K562 (cell line): ENCODE measurements around the gene LIMCH1. TPM values are rescaled to one million over a fixed set of nuclear protein-coding genes. Genes with fewer than 3 reads are reported as not detected.

Experiments
- ATAC-seq: fragments of 200-7000 bp; cut with Tn5 transposase; 3 replicates; pipeline ENCODE4 v1.9.1; 2020; ENCODE audit warnings: moderate library complexity
- BruUV-seq: library from RNA; stranded (reverse); fragments of 400-500 nt; replicated peaks from 2 replicates; lab custom pipeline; 2021; lab: Mats Ljungman, UMichigan
- CTCF ChIA-PET: fragments of 300-600 bp; formaldehyde crosslinking; extraction: SDS; loops from one replicate; lab custom pipeline; 2021; ENCODE audit warnings: low intra/inter-chr PET ratio; lab: Yijun Ruan, JAX
- POLR2A ChIA-PET: fragments of 300-600, 350-650 bp; sonication (Branson Sonifier 250); formaldehyde crosslinking; extraction: SDS; loops from one replicate; lab custom pipeline; 2021; ENCODE audit warnings: antibody characterized with exemption, inconsistent platforms; lab: Yijun Ruan, JAX
- DNase-seq, 4 experiments: peaks; one replicate each; pipeline versions ENCODE4 v3.0.0 to v3.0.0-alpha.2; 2011 to 2018; ENCODE audit warnings: low spot score in 3 of 4, mixed read lengths in 3 of 4; ENCODE audit errors: extremely low read depth in 1 of 4
- FAIRE-seq: peaks from 2 replicates; lab custom pipeline; 2011; peaks lifted over from hg19 to GRCh38; lab: Jason Lieb, UNC
- H2AFZ ChIP-seq: 2 replicates; pipeline ENCODE4 v1.6.0; 2011; ENCODE audit warnings: low read depth, low read length, control low read depth, inconsistent platforms
- H3K27ac ChIP-seq: fragments of 200-600 bp; 3 replicates; pipeline ENCODE4 v1.8.0; 2011; ENCODE audit warnings: low read depth, mild to moderate bottlenecking, control low read depth, inconsistent platforms, low read length, moderate library complexity, mixed read lengths; ENCODE audit errors: extremely low read depth
- H3K27me3 ChIP-seq, 2 experiments: fragments of 300-600 bp in 1 of 2; 2 replicates in 1 of 2; 3 replicates in 1 of 2; pipeline versions ENCODE4 v1.6.0 to v1.8.0; 2011; ENCODE audit warnings: inconsistent platforms in 2 of 2, low read length in 2 of 2, mild to moderate bottlenecking in 1 of 2, mixed read lengths in 1 of 2, moderate library complexity in 1 of 2; ENCODE audit not compliant: control insufficient read depth in 2 of 2, insufficient read depth in 2 of 2
- H3K36me3 ChIP-seq: fragments of 300-600 bp; 3 replicates; pipeline ENCODE4 v1.8.0; 2011; ENCODE audit warnings: mild to moderate bottlenecking, low read length, inconsistent platforms; ENCODE audit not compliant: control insufficient read depth, insufficient read depth
- H3K4me1 ChIP-seq, 2 experiments: fragments of 200-600 bp in 1 of 2; replicated peaks in 1 of 2; 2 replicates in 1 of 2; 3 replicates in 1 of 2; pipeline versions ENCODE4 v1.5.1 to v1.8.0; 2011; ENCODE audit warnings: inconsistent platforms in 2 of 2, low read length in 2 of 2, mild to moderate bottlenecking in 1 of 2, mixed read lengths in 1 of 2, moderate library complexity in 1 of 2; ENCODE audit not compliant: control insufficient read depth in 2 of 2, insufficient read depth in 2 of 2
- H3K4me2 ChIP-seq: 2 replicates; pipeline ENCODE4 v1.6.1; 2011; ENCODE audit warnings: low read length, control low read depth, inconsistent platforms, mixed read lengths; ENCODE audit not compliant: insufficient read depth
- H3K4me3 ChIP-seq: fragments of 200-600 bp; sonication (generic), shearing (Covaris generic); 2 replicates; pipeline ENCODE4 v1.5.1; 2016; ENCODE audit warnings: control low read depth, inconsistent platforms
- H3K79me2 ChIP-seq: fragments of 200-600 bp; 3 replicates; pipeline ENCODE4 v1.8.0; 2011; ENCODE audit warnings: low read length, inconsistent platforms; ENCODE audit not compliant: control insufficient read depth, insufficient read depth
- H3K9ac ChIP-seq, 2 experiments: 2 replicates each; pipeline versions ENCODE4 v1.6.0 to v1.6.1; 2011; ENCODE audit warnings: low read depth in 2 of 2, low read length in 2 of 2, control low read depth in 1 of 2, inconsistent platforms in 1 of 2, mild to moderate bottlenecking in 1 of 2, mixed read lengths in 1 of 2; ENCODE audit not compliant: insufficient read depth in 1 of 2
- H3K9me1 ChIP-seq: one replicate; pipeline ENCODE4 v1.6.0; 2011; ENCODE audit warnings: inconsistent platforms, mild to moderate bottlenecking, low read length, moderate library complexity; ENCODE audit not compliant: control insufficient read depth, insufficient read depth
- H3K9me3 ChIP-seq: replicated peaks from 2 replicates; pipeline ENCODE4 v1.5.1; 2011; ENCODE audit warnings: low read depth, low read length, inconsistent platforms; ENCODE audit not compliant: control insufficient read depth, insufficient read depth
- H4K20me1 ChIP-seq: replicated peaks from 2 replicates; pipeline ENCODE4 v1.6.1; 2011; ENCODE audit warnings: low read length, inconsistent platforms, mixed read lengths; ENCODE audit not compliant: control insufficient read depth, insufficient read depth
- ADNP ChIP-seq: fragments of 200-800 bp; sonication (Bioruptor generic); IDR thresholded peaks from 2 replicates; pipeline ENCODE4 v1.6.1; 2016; ENCODE audit warnings: missing genetic modification characterization, missing compliant biosample characterization
- BCOR ChIP-seq: fragments of 450-650 bp; IDR thresholded peaks from 2 replicates; pipeline ENCODE4 v1.6.1; 2016
- BRF1 ChIP-seq: IDR thresholded peaks from 3 replicates; pipeline ENCODE4 v1.6.1; 2011; ENCODE audit warnings: borderline replicate concordance, mild to moderate bottlenecking; ENCODE audit not compliant: insufficient read length; ENCODE audit errors: extremely low read depth
- CSDE1 ChIP-seq, 2 experiments: fragments of 450-650 bp; IDR thresholded peaks; 2 replicates each; pipeline ENCODE4 v1.6.1; 2016; ENCODE audit warnings: mild to moderate bottlenecking in 1 of 2
- GTF2F1 ChIP-seq: IDR thresholded peaks from 2 replicates; pipeline ENCODE4 v1.6.1; 2011; ENCODE audit warnings: low read depth, low read length, improper control_type of control experiment
- HNRNPL ChIP-seq: fragments of 200-400 bp; formaldehyde crosslinking; IDR thresholded peaks from 2 replicates; pipeline ENCODE4 v1.6.1; 2017; ENCODE audit warnings: low read depth, mild to moderate bottlenecking, low read length
- MYBL2 ChIP-seq, 2 experiments: fragments of 450-650 bp in 1 of 2; sonication (generic) in 1 of 2; formaldehyde crosslinking in 1 of 2; IDR thresholded peaks; 2 replicates each; pipeline versions ENCODE4 v1.6.1 to v1.8.1; 2017 to 2022; ENCODE audit warnings: borderline replicate concordance in 1 of 2, inconsistent platforms in 1 of 2, low read depth in 1 of 2, mild to moderate bottlenecking in 1 of 2, missing genetic modification reagents in 1 of 2, moderate library complexity in 1 of 2
- NFIC ChIP-seq: fragments of 450-650 bp; IDR thresholded peaks from 2 replicates; pipeline ENCODE4 v1.6.1; 2017; ENCODE audit warnings: mild to moderate bottlenecking, inconsistent platforms
- SREBF2 ChIP-seq: sonication (generic); formaldehyde crosslinking; IDR thresholded peaks from 2 replicates; pipeline ENCODE4 v1.4.0; 2020; ENCODE audit warnings: mild to moderate bottlenecking, missing genetic modification reagents
- TRIM28 ChIP-seq: fragments of 450-650 bp; IDR thresholded peaks from 2 replicates; pipeline ENCODE4 v1.6.1; 2017
- ZNF431 ChIP-seq: sonication (generic); formaldehyde crosslinking; IDR thresholded peaks from 2 replicates; pipeline ENCODE4 v1.8.0; 2022; ENCODE audit warnings: mild to moderate bottlenecking, missing genetic modification reagents
- ZNF589 ChIP-seq: fragments of 200-800 bp; sonication (Bioruptor generic); IDR thresholded peaks from 2 replicates; pipeline ENCODE4 v1.6.1; 2016; ENCODE audit warnings: low read depth, missing genetic modification characterization, missing compliant biosample characterization
- ZNF764 ChIP-seq: fragments of 250-450 bp; sonication (Bioruptor Pico); IDR thresholded peaks from 2 replicates; pipeline ENCODE4 v1.4.0; 2020; ENCODE audit warnings: low read depth, mild to moderate bottlenecking, moderate library complexity
- ZNF79 ChIP-seq: fragments of 250-450 bp; sonication (Bioruptor Pico); IDR thresholded peaks from 2 replicates; pipeline ENCODE4 v1.4.0; 2020; ENCODE audit warnings: low read depth, mild to moderate bottlenecking, moderate library complexity
- WGBS: fragments of 100-300 bp; shearing (Covaris generic); methylation state at CpG from one replicate; pipeline ENCODE4 v1.1.6; 2016; ENCODE audit warnings: low coverage, mixed read lengths; ENCODE audit not compliant: insufficient coverage; ENCODE audit errors: missing lambda C conversion rate; 5-methylcytosine and 5-hydroxymethylcytosine counted together
- in situ Hi-C: fragments of 300-500 bp; cut with MboI; formaldehyde crosslinking; loops from 4 replicates; pipeline ENCODE4 v1.15.0; 2018; ENCODE audit warnings: inconsistent platforms, mixed read lengths
- intact Hi-C: fragments of 100-400 bp; cut with micrococcal nuclease; formaldehyde crosslinking; loops from 2 replicates; pipeline ENCODE4 v1.14.2; 2022
- polyA plus RNA-seq, 8 experiments: library from polyadenylated mRNA; depleted of rRNA in 4 of 8; stranded (reverse) in 5 of 8; unstranded in 3 of 8; fragments of >200 nt; fragmentation: Nextera tagmentation in 2 of 8; fragmentation: Illumina TruSeq in 1 of 8; extraction: Ambion mirVana in 2 of 8; extraction: Trizol in 1 of 8; gene quantifications; 2 replicates each; pipeline versions ENCODE4 v1.2.1 to v1.2.3, GENCODE V29; 2011 to 2014; ENCODE audit warnings: inconsistent platforms in 1 of 8, missing spikeins in 1 of 8
- total RNA-seq, 7 experiments: library from RNA; depleted of rRNA in 6 of 7; stranded (reverse); fragments of >200 nt in 6 of 7; fragmentation: Illumina TruSeq in 2 of 7; extraction: Trizol in 2 of 7; gene quantifications; 2 replicates each; pipeline versions ENCODE4 v1.2.1 to v1.2.3, GENCODE V29; 2011 to 2021; ENCODE audit warnings: low replicate concordance in 1 of 7
- TF ChIP-seq, protein P1 (sequence below): sonication (generic); formaldehyde crosslinking; IDR thresholded peaks from 2 replicates; pipeline ENCODE4 v1.8.0; 2022; ENCODE audit warnings: mild to moderate bottlenecking, missing genetic modification reagents
- TF ChIP-seq, protein P2 (sequence below): sonication (generic); formaldehyde crosslinking; IDR thresholded peaks from 2 replicates; pipeline ENCODE4 v1.9.0; 2022; ENCODE audit warnings: mild to moderate bottlenecking, missing genetic modification reagents

Gene LIMCH1
- total and polyA plus RNA-seq, 9 of the 15 experiments (the other 6 are each of a cell fraction or from before 2014, with no cell fraction given), result 0.35 TPM; not detected in 8

DNA sequence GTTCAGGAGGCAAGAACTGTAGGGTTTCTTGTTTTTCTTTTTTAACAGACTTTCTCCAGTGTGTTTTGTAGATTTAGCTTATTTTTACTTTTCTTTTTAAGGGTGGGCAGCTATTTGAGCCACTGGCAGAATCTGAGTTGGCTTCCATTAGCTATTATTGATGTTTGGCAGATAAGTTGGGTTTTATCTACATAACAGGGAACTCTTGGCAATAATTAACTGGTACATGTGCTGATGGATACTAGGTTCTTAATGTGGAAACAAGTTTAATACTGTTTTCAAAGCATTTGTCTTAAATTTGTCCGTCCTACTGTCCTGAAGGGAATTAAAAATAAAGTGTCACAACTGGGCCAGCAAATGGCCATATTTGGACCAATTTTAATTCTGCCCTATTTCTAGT is 130.1 kb downstream of the LIMCH1 start (continued):
- TF ChIP-seq, protein P1, sequence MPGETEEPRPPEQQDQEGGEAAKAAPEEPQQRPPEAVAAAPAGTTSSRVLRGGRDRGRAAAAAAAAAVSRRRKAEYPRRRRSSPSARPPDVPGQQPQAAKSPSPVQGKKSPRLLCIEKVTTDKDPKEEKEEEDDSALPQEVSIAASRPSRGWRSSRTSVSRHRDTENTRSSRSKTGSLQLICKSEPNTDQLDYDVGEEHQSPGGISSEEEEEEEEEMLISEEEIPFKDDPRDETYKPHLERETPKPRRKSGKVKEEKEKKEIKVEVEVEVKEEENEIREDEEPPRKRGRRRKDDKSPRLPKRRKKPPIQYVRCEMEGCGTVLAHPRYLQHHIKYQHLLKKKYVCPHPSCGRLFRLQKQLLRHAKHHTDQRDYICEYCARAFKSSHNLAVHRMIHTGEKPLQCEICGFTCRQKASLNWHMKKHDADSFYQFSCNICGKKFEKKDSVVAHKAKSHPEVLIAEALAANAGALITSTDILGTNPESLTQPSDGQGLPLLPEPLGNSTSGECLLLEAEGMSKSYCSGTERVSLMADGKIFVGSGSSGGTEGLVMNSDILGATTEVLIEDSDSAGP (CRISPR knock-in tag), result no peak
- TF ChIP-seq ZNF764, result no peak
- no peak for TF ChIP-seq ZNF589 (CRISPR knock-in tag)
- TF ChIP-seq MYBL2 (IDR thresholded peaks at IDR 0.05; ENCODE audit: low read depth), result no peak
- TF ChIP-seq MYBL2 (CRISPR knock-in tag; IDR thresholded peaks at IDR 0.05; ENCODE audit: borderline replicate concordance), result no peak
- no peak for TF ChIP-seq CSDE1 (IDR thresholded peaks at IDR 0.05)

DNA sequence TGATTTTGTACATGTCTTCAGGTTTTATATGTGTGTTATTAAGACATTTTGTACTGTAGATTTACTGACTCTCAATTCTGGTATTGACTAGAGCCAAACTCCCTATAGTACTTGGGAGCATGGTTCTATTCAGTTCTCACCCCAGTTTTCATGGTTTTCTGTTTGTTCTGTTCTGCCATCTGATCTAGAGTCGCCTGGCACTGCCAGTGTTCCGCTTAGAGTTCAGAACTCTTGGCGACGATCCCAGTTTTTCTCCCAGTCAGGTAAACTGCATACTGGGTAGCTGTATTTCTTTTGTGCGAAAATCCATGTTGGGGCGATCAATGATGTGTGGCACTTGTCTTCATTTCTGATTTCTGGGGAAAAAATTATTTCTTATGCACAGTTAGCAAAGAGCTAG is 132.6 kb downstream of the LIMCH1 start:
- H3K9me1 ChIP-seq, result no peaks in the 10 kb centered on the region
- H3K9ac ChIP-seq, result no peak overlapping the region
- no peaks in the 10 kb centered on the region for H4K20me1 ChIP-seq
- H3K4me2 ChIP-seq, result no peak overlapping the region
- H3K27me3 ChIP-seq, result no peaks in the 10 kb centered on the region
- in situ Hi-C loops (no loop called here), intact Hi-C loops (no loop called here)
- H3K4me1 ChIP-seq, result no peaks in the 10 kb centered on the region
- H3K79me2 ChIP-seq, result no peaks in the 10 kb centered on the region
- ATAC-seq, result no peak
- no peak for FAIRE-seq
- BruUV-seq, result no TSS peak
- no peak for TF ChIP-seq NFIC
- TF ChIP-seq, protein P2, sequence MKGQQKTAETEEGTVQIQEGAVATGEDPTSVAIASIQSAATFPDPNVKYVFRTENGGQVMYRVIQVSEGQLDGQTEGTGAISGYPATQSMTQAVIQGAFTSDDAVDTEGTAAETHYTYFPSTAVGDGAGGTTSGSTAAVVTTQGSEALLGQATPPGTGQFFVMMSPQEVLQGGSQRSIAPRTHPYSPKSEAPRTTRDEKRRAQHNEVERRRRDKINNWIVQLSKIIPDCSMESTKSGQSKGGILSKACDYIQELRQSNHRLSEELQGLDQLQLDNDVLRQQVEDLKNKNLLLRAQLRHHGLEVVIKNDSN (CRISPR knock-in tag), result no peak
- TF ChIP-seq BCOR, result no peak
- TF ChIP-seq ZNF431 (CRISPR knock-in tag), result no peak
- TF ChIP-seq ADNP, result no peak
- TF ChIP-seq HNRNPL, result no peak
- TF ChIP-seq TRIM28, result no peak
- no peak for TF ChIP-seq GTF2F1
- TF ChIP-seq SREBF2 (CRISPR knock-in tag), result no peak
- TF ChIP-seq ZNF79 (CRISPR knock-in tag), result no peak
- no peak for TF ChIP-seq BRF1
- no peaks in the 10 kb centered on the region for H3K36me3 ChIP-seq
- H3K27ac ChIP-seq, result no peak overlapping the region
- CTCF ChIA-PET, result no interaction called here
- no peak overlapping the region for H3K4me3 ChIP-seq
- WGBS, result 1% methylated on average over 6 of the region's 6 CpGs
- H3K9me3 ChIP-seq, result no peaks in the 10 kb centered on the region
- no peak overlapping the region for H2AFZ ChIP-seq
- POLR2A ChIA-PET, result no interaction called here
- DNase-seq, result no peak
